Colon (tissue), 2 donors: Measurements from ENCODE around the gene CTNNA2.

Experiments used
- FAIRE-seq: peaks from 2 replicates; lab custom pipeline; 2012; peaks lifted over from hg19 to GRCh38; lab: Jason Lieb, UNC
- donor health status: control.
- donor health status: control.

CTNNA2 gene

DNA sequence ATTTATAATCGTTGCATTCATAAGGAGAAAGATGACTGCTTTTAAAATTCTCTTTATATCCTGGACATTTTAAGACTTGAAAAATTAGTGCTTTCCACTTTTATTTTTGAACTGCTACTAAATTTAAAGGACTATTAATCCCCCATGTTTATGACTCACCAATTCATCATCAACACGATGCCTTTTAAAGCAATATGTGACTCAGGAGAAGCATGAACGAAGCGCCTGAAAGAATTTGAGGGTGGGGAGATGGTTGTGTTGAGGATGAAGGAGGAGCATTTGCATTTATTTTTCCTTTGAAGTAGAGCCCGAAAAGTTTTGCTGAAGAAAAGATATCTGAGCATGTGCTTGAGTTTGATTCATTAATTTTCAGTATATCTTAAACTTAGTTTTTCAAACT, 983.9 kb downstream of the CTNNA2 start:
- no peak for FAIRE-seq

DNA sequence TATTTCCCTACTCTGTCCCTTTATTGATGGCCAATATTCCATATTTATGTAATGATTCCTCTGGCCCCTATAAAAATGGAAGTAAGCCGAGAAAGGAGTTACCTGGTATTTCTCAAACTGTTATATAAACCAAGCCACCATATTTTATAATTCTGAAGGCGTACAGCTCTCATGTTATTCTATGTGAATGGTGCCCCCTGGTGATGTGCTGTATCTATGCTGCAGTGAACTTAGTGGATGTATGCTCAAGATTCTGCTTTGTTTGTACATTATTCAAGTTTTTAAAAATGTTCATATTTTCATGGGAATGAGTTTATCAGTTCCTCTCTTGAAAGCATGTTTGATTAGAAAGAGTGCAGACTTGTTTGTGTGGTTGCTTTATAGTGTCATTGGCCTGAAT, 986.2 kb downstream of the CTNNA2 start:
- FAIRE-seq, result no peak

DNA sequence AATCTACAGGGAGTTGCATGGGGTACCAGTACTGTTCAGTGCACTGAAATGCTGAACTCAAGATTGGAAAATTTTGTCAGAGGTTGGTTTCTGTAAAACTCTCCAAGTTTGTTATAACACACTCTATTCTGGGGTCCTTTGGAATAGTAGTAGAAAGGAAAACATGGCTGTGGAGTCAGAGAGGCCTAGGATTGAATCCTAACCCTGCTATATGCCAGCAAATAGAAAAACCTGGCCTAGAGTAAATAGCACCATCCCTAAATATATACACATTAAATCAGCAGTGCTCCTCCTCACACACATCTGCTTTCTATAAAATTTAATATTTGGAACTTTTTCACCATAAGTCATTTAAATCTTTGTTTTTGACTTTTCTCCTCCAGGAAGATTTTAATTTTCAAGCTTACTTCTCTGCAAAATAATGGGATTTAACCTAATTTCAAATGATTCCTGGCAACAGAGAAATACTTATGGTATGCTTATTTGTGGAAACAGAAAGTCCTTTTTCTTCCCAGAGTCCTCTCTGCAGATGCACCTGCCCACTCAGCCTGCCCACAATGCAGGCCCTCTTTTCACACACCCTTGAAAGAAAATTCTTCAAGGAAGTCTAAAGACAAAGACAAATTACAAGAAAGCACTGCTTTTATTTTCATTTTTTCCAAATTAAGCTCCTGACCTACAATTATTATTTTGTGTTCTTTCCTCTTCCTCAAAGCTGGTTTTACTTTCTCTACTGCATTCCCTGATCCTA, 989.2 kb downstream of the CTNNA2 start:
- FAIRE-seq, result no peak

DNA sequence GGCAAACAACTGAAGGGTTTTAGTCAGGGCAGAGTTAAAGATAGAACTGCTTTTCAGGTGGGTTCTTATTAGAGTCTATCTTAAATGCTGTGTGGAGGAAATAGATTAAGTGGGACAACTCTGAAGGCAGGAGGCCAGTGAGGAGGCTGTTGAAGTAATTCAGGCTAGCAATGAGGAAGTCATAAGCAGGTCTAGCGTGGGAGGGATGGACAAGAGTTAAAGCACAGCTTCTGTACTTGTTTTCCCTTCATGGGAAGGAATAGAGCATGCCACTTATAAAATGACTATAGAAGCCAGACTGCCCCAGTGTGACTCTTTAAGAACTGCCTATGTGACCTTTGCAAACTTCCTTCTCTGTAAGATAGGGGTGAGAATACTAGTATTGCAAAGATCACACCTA, 993.7 kb downstream of the CTNNA2 start:
- no peak for FAIRE-seq

DNA sequence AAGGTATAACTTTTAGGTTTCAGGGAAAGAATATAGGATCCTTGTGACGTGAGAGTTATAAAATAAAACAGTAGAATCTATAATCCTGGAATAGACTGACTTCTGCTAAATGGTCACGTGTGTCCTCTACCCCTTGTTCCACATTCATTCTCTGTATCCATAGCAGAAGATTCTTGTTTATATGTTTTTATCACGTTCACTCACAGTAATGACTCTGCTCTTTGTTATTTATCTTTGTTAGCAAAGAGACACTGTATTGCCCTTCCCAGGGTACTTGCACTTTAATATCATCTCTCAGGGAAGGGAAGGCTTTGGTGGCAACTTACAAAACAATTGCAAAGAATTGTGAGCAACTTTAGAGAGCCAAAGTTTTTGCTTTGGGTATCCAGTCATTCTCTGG, 997.9 kb downstream of the CTNNA2 start:
- FAIRE-seq, result no peak

DNA sequence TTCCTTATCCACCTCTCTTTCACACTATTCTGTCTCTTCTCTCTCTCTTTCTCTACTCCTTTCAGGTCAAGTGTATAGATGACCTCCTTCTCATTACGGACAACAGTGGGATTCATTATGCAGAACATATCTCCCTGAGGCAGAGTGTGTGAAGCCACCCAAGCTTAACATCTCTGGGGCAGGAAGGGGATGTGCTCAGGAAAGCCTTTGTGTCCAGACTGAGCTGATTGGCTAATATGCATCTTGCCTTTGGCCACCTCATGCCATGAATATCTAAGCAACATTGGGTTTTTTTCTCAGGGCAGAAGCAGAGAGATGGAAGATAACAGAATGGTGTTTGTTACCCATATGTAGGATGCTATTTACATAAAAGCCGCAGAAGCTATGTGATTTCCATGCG, 1003.1 kb downstream of the CTNNA2 start:
- FAIRE-seq, result no peak

DNA sequence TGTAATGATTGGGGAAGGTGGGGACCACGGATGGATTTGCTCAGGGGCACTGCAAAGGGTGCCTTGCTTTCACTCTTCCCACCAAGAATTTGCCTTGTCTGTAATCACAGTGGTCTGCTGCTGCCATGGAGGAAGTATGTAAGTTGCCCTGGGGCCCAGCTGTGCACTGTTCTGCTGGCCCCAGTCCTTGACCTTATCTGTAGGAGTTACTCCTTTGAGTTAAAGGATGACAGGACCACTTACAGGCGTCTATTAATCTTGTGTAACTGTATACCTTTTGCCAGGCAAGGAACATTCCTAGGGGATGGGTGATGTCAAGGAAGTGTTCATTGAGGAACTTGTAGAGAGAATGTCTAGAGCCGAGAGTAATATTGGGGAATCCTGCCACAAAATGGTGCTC, 1004.5 kb downstream of the CTNNA2 start:
- no peak for FAIRE-seq

DNA sequence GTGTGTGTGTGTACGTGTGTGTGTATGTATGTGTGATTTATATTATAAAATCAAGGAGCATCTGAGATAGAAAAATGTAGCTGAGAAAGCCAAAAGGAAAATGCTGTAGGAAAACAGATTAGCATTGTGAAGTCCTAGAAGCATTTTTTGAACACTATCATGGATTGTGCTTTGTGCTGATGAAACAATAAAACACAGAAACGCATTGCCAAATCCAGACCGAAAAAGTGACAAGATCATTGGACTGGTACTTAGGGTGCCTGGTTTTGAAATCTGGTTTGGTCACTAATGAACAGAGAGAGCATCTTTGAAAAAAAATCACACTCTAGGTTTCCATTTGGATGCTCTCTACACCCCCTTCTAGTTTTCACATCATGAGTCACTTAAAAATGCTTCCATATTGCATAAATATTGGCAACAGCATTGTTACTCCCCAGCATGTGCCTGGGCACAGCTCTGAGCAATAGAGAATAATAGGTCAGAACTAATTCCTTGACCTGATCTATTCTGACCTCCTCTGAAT, 1006.3 kb downstream of the CTNNA2 start:
- FAIRE-seq, result no peak

DNA sequence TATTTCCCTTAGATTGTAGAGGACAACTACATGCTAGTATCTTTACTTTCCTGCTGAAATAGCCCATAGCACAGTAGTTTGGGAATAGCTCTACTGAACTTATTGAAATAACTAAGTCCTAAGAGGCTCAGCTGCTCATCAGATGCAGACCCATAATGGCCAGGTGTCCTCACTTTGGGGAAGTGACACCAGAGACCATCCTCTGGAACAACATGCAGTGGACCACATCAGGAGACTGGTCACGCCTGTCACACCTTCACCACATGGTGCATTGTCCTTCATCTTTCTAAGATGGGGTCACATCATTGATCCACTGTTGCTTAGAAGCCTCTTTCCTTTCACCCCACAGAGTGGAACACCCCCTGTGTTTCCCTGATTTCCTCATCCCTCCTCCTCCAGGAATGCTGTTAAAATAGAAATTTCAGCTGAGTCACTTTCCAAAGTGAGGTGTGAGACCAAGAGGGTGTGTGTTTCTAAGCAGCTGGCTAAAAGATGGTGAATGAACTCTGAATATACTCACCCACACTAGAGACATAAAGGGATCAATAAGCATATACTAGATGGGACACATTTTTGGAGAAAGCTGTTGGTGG, 1006.9 kb downstream of the CTNNA2 start:
- no peak for FAIRE-seq

DNA sequence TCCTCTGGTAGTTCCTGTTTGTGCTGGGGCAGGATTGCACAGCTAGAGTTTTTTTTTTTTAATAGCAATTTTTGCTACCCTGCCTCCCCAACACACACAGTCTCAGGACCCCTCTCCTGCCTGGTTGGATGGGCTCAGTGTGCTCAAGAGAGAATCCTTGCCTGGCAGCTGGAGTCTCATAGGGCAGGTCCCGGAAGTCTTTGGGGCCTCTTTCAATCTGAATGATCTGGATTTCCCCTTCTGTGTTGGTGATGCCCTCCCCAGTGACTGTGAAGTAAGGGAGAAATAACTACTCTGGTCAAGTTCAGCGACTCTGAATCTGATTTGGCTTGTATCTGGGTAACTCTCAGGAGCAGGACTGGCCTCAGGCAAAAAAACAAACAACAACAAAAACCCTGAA, 1012.3 kb downstream of the CTNNA2 start:
- no peak for FAIRE-seq

DNA sequence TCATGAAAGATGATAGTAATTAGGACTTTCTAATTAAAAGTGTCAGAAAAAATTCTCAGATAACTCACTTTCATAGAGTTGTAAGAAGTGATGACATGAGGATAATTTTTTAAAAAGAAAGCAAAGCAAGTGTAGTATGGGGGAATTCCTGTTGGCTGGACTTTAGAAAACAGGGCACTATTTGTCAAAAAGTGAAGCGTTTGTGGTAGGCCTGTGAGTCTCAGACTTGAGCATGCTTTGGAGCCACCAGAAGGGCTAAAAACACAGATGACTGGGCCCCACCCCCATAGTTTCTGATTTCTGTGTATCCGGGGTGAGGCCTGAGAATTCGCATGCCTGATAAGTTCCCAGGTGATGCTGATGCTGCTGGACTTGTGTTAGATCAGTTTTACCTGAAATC, 1014.3 kb downstream of the CTNNA2 start:
- no peak for FAIRE-seq

DNA sequence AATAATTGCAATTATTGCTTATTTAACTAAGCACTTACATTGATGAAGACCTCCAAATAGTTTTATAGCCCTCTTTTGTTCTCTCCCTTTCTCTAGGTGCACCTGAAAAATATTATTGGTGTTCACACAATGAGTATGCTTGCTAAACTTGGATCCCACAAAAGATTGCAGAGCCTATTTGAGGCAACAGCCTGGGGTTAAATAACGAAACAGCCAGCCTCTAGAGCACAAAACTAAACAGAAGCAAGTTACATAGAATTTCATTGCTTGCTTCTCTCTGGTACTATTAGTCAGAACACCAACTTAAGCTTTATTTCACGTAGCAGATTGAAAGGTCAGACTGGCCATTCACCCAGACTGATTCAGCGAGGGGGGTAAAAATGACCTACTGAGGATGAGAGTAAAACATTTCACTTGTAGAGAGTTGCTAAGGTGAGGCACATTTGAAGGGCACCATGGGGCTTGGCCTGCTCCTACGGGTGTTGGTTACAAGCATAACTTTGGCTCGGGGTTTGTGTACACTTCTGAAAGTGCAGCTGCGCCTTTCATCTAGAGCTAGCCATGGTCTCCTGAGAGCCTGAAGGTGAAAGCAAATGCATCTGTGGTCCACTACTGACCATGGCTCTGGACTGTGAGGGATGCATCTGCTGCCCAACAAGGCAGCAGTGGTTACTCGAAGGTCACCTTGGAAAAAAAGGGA, 1016.8 kb downstream of the CTNNA2 start:
- no peak for FAIRE-seq

DNA sequence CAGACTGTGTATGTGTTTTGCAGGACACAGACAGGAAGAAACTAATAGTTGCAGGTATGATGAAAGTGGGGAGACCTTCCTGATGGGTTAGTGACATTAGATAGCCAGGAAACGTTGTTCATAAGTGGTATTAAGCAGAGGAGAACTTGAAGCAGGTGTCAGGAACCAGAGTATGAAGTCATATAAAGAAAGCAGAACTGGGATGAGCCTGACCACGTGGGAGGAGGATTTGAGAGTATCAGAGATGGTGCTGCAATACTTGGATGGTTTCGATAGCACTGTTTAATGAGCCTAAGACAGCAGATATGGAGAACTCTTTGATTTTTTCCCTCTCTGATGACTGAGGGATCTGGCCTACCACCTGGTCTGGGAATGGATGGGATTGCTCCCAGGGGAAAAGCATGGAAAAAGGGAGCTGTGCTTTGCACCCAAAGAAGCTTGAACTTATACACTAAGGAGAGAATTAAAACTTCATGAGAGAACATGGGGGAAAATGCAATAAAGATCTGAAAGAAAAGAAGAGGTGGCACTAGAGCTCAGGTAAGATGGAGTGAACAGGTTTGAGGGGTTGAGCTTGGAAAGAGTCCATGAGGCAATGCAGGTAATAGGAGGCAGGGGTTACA, 1017.7 kb downstream of the CTNNA2 start:
- no peak for FAIRE-seq

DNA sequence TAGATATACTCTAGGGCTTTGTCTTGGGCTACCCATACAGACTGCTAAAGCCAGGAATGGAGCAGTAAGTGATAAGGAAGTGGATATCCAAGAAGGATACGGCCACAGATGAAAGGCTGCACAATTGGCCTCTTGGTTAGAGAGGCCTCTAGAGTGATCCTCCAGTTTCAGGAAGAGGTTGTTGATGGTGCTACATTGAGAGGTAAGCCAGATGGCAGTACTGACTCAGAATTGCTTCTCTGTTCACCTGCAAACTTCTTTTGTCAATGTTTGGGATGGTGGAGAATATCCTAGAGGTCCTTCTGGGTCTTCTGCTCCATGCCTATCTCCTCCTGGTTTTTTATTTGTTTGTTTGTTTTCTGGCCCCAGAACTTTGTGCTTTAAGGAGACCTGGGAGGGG, 1018.5 kb downstream of the CTNNA2 start:
- no peak for FAIRE-seq

DNA sequence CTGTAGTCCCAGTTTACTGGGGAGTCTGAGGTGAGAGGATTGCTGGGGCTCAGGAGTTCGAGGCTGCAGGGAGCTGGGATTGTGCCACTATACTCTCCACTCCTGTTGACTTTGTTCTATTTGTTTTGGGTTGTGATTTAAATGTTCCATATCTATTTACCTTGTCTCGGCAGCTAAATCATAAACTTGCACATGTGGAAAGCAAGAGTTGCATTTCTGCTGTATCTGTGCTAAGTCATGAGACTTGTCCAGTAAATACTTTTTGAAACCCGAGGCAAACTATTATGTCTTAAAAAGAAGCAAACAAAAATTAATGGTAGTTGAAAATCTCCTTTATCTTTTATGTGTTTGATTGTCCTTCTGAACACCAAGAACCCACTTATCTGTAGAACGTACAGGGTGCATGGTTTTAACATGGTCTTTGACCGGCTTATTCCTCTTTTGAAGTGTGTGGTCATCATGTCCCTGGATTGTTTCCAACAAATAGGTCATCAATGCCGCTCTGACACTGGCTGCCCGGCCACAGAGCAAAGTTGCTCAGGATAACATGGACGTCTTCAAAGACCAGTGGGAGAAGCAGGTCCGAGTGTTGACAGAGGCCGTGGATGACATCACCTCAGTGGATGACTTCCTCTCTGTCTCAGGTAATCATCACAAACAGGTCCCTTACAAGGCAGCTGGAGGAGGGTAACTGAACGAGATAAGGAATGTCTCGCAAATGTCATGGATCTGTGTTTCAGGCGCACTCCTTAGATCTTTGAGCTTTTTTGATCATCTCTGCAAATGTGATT, 1032.8 kb downstream of the CTNNA2 start:
- no peak for FAIRE-seq

DNA sequence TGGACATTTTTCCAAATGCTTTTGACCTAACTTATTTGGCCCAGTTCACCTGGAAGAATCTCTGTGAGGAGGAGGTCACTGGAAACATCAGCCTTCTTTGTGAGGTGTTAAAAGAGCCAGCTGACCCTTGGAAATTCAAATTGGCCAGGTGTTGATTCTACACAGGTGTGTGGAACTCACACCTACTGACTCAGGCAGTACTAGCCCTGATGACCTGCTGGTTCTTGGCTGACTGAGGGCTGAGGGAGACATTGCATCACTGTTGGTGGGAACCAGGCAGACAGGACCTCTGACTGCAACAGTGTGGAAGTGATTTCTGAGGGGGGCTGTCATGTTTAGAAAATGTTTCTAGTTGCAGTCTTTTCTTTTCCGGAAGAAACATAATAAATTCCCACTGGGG, 1033.9 kb downstream of the CTNNA2 start:
- FAIRE-seq, result no peak

DNA sequence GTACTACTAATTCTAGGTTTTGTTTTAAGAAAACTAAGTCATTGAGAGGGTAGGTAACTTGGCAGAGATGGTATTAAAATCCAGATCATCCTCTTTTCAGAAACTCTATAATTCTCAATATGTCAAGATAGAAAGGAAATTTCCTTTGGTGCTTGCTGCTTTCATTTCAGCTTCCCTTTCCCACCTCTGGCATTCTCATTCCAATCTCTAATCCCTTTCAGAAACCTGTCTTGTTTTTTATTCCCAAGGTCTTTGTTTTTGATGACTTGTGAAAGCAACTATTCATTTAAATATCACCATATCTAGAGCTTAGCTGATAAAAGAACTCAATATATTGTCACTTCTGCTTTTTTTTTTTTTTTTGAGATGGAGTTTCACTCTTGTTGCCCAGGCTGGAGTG, 1034.5 kb downstream of the CTNNA2 start:
- FAIRE-seq, result no peak

DNA sequence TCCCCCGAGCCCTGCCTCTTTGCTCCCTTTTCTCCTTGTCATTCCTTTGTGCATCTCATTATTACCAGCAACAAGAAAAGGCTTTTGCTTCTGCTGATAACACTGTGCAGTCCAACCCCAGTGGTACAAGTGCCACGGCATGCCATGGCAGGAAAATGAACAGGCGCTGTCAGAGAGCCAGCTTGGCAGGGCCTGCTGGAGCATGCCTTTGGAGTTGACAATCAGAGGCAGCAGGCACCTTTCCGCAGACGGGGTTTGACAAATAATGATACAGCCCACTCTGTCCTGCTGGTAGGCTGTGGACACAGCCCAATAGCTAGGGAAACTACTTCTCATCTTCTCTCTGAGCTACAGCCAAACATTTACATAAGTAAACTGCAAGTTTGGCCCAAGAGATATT, 1035.6 kb downstream of the CTNNA2 start:
- no peak for FAIRE-seq

DNA sequence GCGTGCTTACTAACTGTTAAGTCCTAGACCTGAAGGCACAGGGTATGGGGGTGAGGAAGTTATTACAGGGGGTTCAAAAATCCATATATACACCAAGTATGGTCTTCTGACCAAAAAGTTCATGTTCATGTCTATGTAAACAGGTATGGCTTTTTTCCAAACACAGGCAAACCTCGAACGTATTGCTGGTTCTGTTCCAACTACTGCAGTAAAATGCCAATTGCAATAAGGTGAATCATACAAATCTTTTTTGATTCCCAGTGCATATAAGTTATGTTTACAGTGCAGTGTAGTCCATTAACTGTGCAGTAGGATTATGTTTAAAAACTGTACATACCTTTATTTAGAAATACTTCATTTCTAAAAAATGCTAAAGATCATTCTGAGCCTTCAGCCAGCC, 1037.0 kb downstream of the CTNNA2 start:
- FAIRE-seq, result no peak

DNA sequence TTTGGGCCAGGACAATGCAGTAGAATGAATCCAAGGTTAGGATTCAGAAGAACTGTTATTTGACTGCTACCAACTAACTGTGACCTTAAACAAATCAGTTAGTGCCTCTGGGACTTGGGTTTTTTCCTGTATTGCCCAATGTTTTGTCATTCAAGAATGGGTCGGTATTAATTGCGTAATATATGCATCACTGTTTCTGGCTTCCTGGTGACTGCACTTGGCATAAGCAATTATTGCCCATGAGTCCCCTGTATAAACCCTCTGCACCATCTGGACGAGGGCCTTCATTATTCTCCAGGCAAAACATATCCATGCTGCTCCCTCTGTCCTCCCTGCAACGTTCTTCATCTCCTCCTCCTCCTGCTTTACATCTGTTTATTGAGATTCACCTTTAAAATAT, 1047.5 kb downstream of the CTNNA2 start:
- FAIRE-seq, result no peak

DNA sequence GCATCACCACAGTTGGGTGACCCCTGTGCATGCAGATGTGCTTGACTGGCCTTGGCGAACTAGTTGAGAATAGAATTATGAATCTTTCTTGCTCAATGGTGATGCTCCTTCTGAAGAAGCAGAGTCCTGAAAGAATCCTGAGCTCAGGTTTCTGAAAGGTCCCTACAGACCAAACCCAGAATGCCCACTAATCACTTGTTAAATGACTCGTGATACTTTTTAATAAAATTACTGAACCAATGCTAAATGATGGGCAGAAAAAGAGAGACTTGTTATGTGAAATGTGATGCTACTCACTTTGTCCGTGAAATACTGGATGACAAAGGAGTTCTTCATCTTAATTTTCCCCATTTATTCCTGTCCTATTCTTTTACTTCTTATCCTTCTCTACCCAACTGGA, 1055.2 kb downstream of the CTNNA2 start:
- no peak for FAIRE-seq

DNA sequence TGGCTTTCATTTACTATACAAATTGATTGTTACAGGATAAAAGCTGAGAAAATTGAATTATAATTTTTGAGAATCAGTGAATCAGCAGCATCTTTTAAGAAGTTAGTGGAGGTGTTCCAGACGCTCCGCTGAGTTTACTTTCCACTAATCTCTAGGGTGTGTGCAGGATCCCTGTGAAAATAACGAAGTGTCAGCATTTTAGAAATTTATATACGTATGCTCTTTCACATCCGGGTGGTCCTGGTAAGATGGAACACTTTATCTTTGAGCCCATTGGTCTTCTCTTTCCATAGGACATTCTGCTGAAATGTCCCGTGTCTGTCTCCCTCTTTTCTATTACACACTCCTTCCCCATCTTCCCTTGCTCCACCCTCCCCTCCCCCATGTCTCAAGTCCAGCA, 1060.3 kb downstream of the CTNNA2 start:
- no peak for FAIRE-seq
